A549 (cell line): ENCODE measurements around the gene SLC39A5.

Source experiments
- BHLHE40 ChIP-seq: IDR thresholded peaks from 2 replicates; pipeline ENCODE4 v1.6.1; 2012; ENCODE audit warnings: low read depth, low read length, inconsistent platforms
- CTCF ChIP-seq: fragments of >200 bp; sonication (Bioruptor Twin); formaldehyde crosslinking; IDR thresholded peaks from 3 replicates; pipeline ENCODE4 v1.5.1; 2016
- FOSL2 ChIP-seq, 2 experiments: fragments of 450-650 bp in 1 of 2; fragments of >200 bp in 1 of 2; sonication (Bioruptor Twin) in 1 of 2; formaldehyde crosslinking; IDR thresholded peaks; 2 replicates each; pipeline versions ENCODE4 v1.5.0 to v1.6.1; 2016 to 2020; ENCODE audit warnings: mild to moderate bottlenecking in 1 of 2, moderate library complexity in 1 of 2

GRCh38 chr12:56236091-56236490 is 6.2 kb downstream of the SLC39A5 start:
- TF ChIP-seq CTCF (no peak), BHLHE40 (no peak), FOSL2 (IDR thresholded peaks at IDR 0.05) (no peak), FOSL2 (CRISPR knock-in tag; IDR thresholded peaks at IDR 0.05) (no peak)
